ENCODE measurements around the gene IRF6.

The IRF6 gene

GRCh38 chr1:209790286-209791193 is 15.4 kb downstream of the IRF6 start:
- DNase-seq (ENCODE audit: low read depth, low spot score): no peak

- DNase-seq (ENCODE audit: low read depth, low spot score): no peak
These were observed 16.7 kb downstream of the IRF6 start for GRCh38 chr1:209789245-209789644.

GRCh38 chr1:209787551-209787950 is 18.4 kb downstream of the IRF6 start:
- no peak for DNase-seq (ENCODE audit: low read depth, low spot score)

GRCh38 chr1:209786146-209786545 is 19.8 kb downstream of the IRF6 start:
- no peak for DNase-seq (ENCODE audit: low read depth, low spot score)

- no peak for DNase-seq (ENCODE audit: low read depth, low spot score)
These were observed 20.4 kb downstream of the IRF6 start for GRCh38 chr1:209785592-209785991.

- DNase-seq (ENCODE audit: low read depth, low spot score): peak; percentile 99
These were observed 21.4 kb downstream of the IRF6 start, which contains the start of gene C1orf74 for GRCh38 chr1:209784265-209785169. Gene C1orf74, minus strand, starts transcription at chr1:209784559. Its CDS starts 925 bp downstream, at chr1:209783634.

GRCh38 chr1:209783386-209783785 is 22.6 kb downstream of the IRF6 start:
- DNase-seq (ENCODE audit: low read depth, low spot score): no peak

GRCh38 chr1:209780268-209780667 is 25.7 kb downstream of the IRF6 start:
- DNase-seq (ENCODE audit: low read depth, low spot score): no peak

GRCh38 chr1:209778102-209778501 is 27.8 kb downstream of the IRF6 start:
- no peak for DNase-seq (ENCODE audit: low read depth, low spot score)

GRCh38 chr1:209777587-209777986 is 28.4 kb downstream of the IRF6 start:
- no peak for DNase-seq (ENCODE audit: low read depth, low spot score)

- no peak for DNase-seq (ENCODE audit: low read depth, low spot score)
These were observed 30.3 kb downstream of the IRF6 start for GRCh38 chr1:209775678-209776077.

GRCh38 chr1:209774592-209774991 is 31.4 kb downstream of the IRF6 start:
- no peak for DNase-seq (ENCODE audit: low read depth, low spot score)

GRCh38 chr1:209772126-209772525 is 33.8 kb downstream of the IRF6 start:
- no peak for DNase-seq (ENCODE audit: low read depth, low spot score)

GRCh38 chr1:209770636-209771415 is 35.1 kb downstream of the IRF6 start:
- no peak for DNase-seq (ENCODE audit: low read depth, low spot score)

- no peak for DNase-seq (ENCODE audit: low read depth, low spot score)
These were observed 36.0 kb downstream of the IRF6 start for GRCh38 chr1:209769971-209770370.

- DNase-seq (ENCODE audit: low read depth, low spot score): peak; percentile 74
These were observed 36.6 kb downstream of the IRF6 start for GRCh38 chr1:209769171-209769904.

- DNase-seq (ENCODE audit: low read depth, low spot score): no peak
These were observed 37.6 kb downstream of the IRF6 start for GRCh38 chr1:209768354-209768774.

- DNase-seq (ENCODE audit: low read depth, low spot score): no peak
These were observed 38.2 kb downstream of the IRF6 start for GRCh38 chr1:209767706-209768105.

GRCh38 chr1:209767096-209767495 is 38.8 kb downstream of the IRF6 start:
- no peak for DNase-seq (ENCODE audit: low read depth, low spot score)

GRCh38 chr1:209766051-209766450 is 39.9 kb downstream of the IRF6 start:
- no peak for DNase-seq (ENCODE audit: low read depth, low spot score)
